SK-N-MC (cell line): ENCODE measurements around the gene BEGAIN.

Source experiments
- DNase-seq: peaks from one replicate; pipeline ENCODE4 v3.0.0-alpha.2; 2011; ENCODE audit warnings: low read depth, low spot score
- H3K27ac ChIP-seq: fragments of 200-600 bp; sonication (generic); 2 replicates; pipeline ENCODE4 v1.5.1; 2016; ENCODE audit warnings: mixed run types
- H3K36me3 ChIP-seq: fragments of 200-600 bp; sonication (generic); 2 replicates; pipeline ENCODE4 v1.6.1; 2017; ENCODE audit warnings: antibody characterized with exemption, low read length, mixed read lengths; ENCODE audit not compliant: insufficient read depth
- H3K4me3 ChIP-seq: fragments of 200-600 bp; sonication (generic); 2 replicates; pipeline ENCODE4 v1.5.1; 2016
- H3K9ac ChIP-seq: fragments of 200-600 bp; sonication (generic); 2 replicates; pipeline ENCODE4 v1.8.0; 2017; ENCODE audit warnings: mixed run types, mixed read lengths; ENCODE audit not compliant: insufficient read length
- H3K9me3 ChIP-seq: fragments of 200-600 bp; sonication (generic); 2 replicates; pipeline ENCODE4 v1.6.1; 2017; ENCODE audit warnings: low read depth, mild to moderate bottlenecking, antibody characterized with exemption, low read length, moderate library complexity, mixed read lengths
- EZH2 ChIP-seq: fragments of 200-600 bp; sonication (generic); IDR thresholded peaks from one replicate; pipeline ENCODE4 v1.6.1; 2017; ENCODE audit warnings: antibody characterized with exemption
- FOXP2 ChIP-seq: optimal IDR thresholded peaks from 2 replicates; pipeline ENCODE3; 2011; ENCODE audit warnings: mild to moderate bottlenecking, moderate library complexity; ENCODE audit not compliant: insufficient read depth; ENCODE audit errors: extremely low read length, control extremely low read depth
- POLR2AphosphoS5 ChIP-seq: IDR thresholded peaks from 2 replicates; pipeline ENCODE4 v1.6.1; 2012; ENCODE audit warnings: mild to moderate bottlenecking, low read depth, low read length, borderline replicate concordance

The BEGAIN gene

GRCh38 chr14:100617410-100618317 is 30.4 kb upstream of the BEGAIN start:
- Histone ChIP-seq H3K9ac (no peak overlapping the region), H3K36me3 (no peaks in the 10 kb centered on the region), H3K9me3 (no peaks in the 10 kb centered on the region), H3K27ac (no peak overlapping the region), H3K4me3 (no peak overlapping the region)
- DNase-seq: no peak
- TF ChIP-seq EZH2: no peak
- TF ChIP-seq POLR2AphosphoS5: no peak
- TF ChIP-seq FOXP2: no peak

GRCh38 chr14:100616854-100617409 is 29.7 kb upstream of the BEGAIN start:
- TF ChIP-seq FOXP2 (no peak), POLR2AphosphoS5 (no peak), EZH2 (no peak)
- DNase-seq: no peak
- no peak overlapping the region for H3K9ac ChIP-seq

GRCh38 chr14:100615736-100616695 is 28.8 kb upstream of the BEGAIN start:
- Histone ChIP-seq H3K27ac (no peak overlapping the region), H3K9ac (no peak overlapping the region), H3K36me3 (no peaks in the 10 kb centered on the region), H3K4me3 (no peak overlapping the region), H3K9me3 (no peaks in the 10 kb centered on the region)
- TF ChIP-seq POLR2AphosphoS5 (no peak), FOXP2 (no peak), EZH2 (no peak)
- no peak for DNase-seq

More at GRCh38 chr14:100616854-100617409, 29.7 kb upstream of the BEGAIN start:
- H3K27ac ChIP-seq: no peak overlapping the region
- H3K4me3 ChIP-seq: no peak overlapping the region
- no peaks in the 10 kb centered on the region for H3K36me3 ChIP-seq
- H3K9me3 ChIP-seq: no peaks in the 10 kb centered on the region

- H3K36me3 ChIP-seq: no peaks in the 10 kb centered on the region
- H3K4me3 ChIP-seq: no peak overlapping the region
- no peak overlapping the region for H3K27ac ChIP-seq
- TF ChIP-seq FOXP2 (no peak), POLR2AphosphoS5 (no peak), EZH2 (no peak)
- no peak overlapping the region for H3K9ac ChIP-seq
- H3K9me3 ChIP-seq: no peaks in the 10 kb centered on the region
- DNase-seq: no peak
Measured at GRCh38 chr14:100614803-100615202, 27.6 kb upstream of the BEGAIN start.

GRCh38 chr14:100612986-100613385 is 25.8 kb upstream of the BEGAIN start:
- no peak for DNase-seq
- Histone ChIP-seq H3K27ac (no peak overlapping the region), H3K9ac (no peak overlapping the region), H3K36me3 (no peaks in the 10 kb centered on the region), H3K4me3 (no peak overlapping the region), H3K9me3 (no peaks in the 10 kb centered on the region)
- TF ChIP-seq POLR2AphosphoS5: no peak
- no peak for TF ChIP-seq FOXP2
- no peak for TF ChIP-seq EZH2

GRCh38 chr14:100611811-100612480 is 24.7 kb upstream of the BEGAIN start:
- no peak overlapping the region for H3K27ac ChIP-seq
- no peak overlapping the region for H3K4me3 ChIP-seq
- H3K9me3 ChIP-seq: no peaks in the 10 kb centered on the region
- no peak overlapping the region for H3K9ac ChIP-seq
- no peak for DNase-seq
- no peaks in the 10 kb centered on the region for H3K36me3 ChIP-seq
- TF ChIP-seq POLR2AphosphoS5 (no peak), EZH2 (no peak), FOXP2 (no peak)

GRCh38 chr14:100610511-100611217 is 23.4 kb upstream of the BEGAIN start:
- Histone ChIP-seq H3K27ac (no peak overlapping the region), H3K9me3 (no peaks in the 10 kb centered on the region), H3K4me3 (no peak overlapping the region), H3K9ac (no peak overlapping the region), H3K36me3 (no peaks in the 10 kb centered on the region)
- no peak for TF ChIP-seq FOXP2
- DNase-seq: no peak
